ENCODE measurements around the gene PPP2R5C.
"Not testable (repeated sequence)": the region's sequence is repeated elsewhere in the genome, so short reads cannot be mapped to it uniquely, and the experiment has no call there.

Gene PPP2R5C

DNA sequence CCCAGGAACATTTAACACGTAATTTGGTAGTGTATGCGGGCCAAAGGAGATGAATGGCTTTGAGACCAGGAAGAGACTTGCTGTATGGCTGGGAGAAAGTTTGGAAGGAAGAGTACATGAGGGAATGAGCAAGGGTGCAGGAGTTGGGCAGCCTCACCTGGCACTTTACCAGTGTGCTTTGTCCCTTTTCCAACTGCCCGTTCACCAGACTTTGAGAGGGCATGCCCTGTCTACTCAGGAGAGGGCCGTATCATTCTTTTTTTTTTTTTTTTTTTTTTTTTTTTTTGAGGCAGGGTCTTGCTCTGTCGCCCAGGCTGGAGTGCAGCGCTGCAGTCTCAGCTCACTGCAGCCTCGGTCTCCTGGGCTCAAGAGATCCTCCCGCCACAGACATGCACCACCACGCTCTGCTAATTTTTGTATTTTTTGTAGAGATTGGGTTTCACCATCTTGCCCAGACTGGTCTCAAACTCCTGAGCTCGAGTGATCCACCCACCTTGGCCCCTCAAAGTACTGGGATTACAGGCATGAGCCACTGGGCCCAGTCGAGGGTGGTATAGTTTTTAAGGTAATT is 209.4 kb downstream of the PPP2R5C start:
- H3K27ac ChIP-seq = peak overlapping the region; percentile 77
- DNase-seq (ENCODE audit: low spot score) = no peak
- POLR2A ChIA-PET (ENCODE audit: low non-redundant PET) = no interaction called here
- CTCF ChIA-PET = no interaction called here
- no peak for TF ChIP-seq CTCF (conservative IDR thresholded peaks at IDR 0.05; ENCODE audit: low read depth)

DNA sequence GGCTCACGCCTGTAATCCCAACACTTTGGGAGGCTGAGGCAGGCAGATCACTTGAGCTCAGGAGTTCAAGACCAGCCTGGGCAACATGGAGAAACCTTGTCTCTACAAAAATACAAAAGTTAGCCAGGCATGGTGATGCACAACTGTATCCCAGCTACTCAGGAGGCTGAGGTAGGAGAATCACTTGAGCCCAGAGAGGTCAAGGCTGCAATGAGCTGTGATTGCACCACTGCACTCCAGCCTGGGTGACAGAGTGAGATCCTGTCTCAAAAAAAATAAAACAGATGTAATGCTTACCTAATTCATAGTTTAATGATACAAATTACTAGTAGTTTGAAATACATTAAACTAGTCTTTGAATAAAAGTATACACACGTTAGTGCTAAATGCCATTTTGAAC is 209.9 kb downstream of the PPP2R5C start:
- POLR2A ChIA-PET (ENCODE audit: low non-redundant PET) = not testable (repeated sequence)

GRCh38 chr14:101972126-101972866 is 210.8 kb downstream of the PPP2R5C start:
- H3K27ac ChIP-seq = peak overlapping the region; percentile 53
- no peak for TF ChIP-seq CTCF (conservative IDR thresholded peaks at IDR 0.05; ENCODE audit: low read depth)
- peak; percentile 94 for DNase-seq (ENCODE audit: low spot score)
- POLR2A ChIA-PET (ENCODE audit: low non-redundant PET) = no interaction called here
- CTCF ChIA-PET = no interaction called here

More for the DNA sequence above, 209.9 kb downstream of the PPP2R5C start:
- CTCF ChIA-PET; DNase-seq (ENCODE audit: low spot score): not testable (repeated sequence)
- peak overlapping the region; percentile 77 for H3K27ac ChIP-seq

GRCh38 chr14:101973356-101973755 is 211.8 kb downstream of the PPP2R5C start:
- peak overlapping the region; percentile 65 for H3K27ac ChIP-seq
- POLR2A ChIA-PET (ENCODE audit: low non-redundant PET) = no interaction called here
- DNase-seq (ENCODE audit: low spot score) = no peak
- TF ChIP-seq CTCF (conservative IDR thresholded peaks at IDR 0.05; ENCODE audit: low read depth) = no peak
- CTCF ChIA-PET = interaction anchor here (0.6 kb wide), 1 partner anchor 206 kb away, joined by 4 read pairs; no protein-coding TSS in a partner anchor

GRCh38 chr14:101975231-101975630 is 213.7 kb downstream of the PPP2R5C start:
- TF ChIP-seq CTCF (conservative IDR thresholded peaks at IDR 0.05; ENCODE audit: low read depth) = no peak
- H3K27ac ChIP-seq = peak overlapping the region; percentile 27; the same call in 1 of the 2 replicates
- DNase-seq (ENCODE audit: low spot score) = no peak
- CTCF ChIA-PET = interaction anchor here (1.0 kb wide), 1 partner anchor 14 kb away, joined by 5 read pairs; no protein-coding TSS in a partner anchor
- POLR2A ChIA-PET (ENCODE audit: low non-redundant PET) = no interaction called here
